Measurements from ENCODE around the gene SLC1A1. TPM values are rescaled to one million over a fixed set of nuclear protein-coding genes. Genes with fewer than 3 reads are reported as not detected.
A peak's percentile ranks its signal among the peaks of the same experiment; 100 is the strongest.
"Not testable (repeated sequence)": the region's sequence is repeated elsewhere in the genome, so short reads cannot be mapped to it uniquely, and the experiment has no call there.

The SLC1A1 gene
- polyA plus RNA-seq, 1 donor from 2014 or later: not detected

- Mint-ChIP-seq H3K4me1 (no peaks in the 10 kb centered on the region), H3K4me3 (no peak overlapping the region), H3K9me3 (no peaks in the 10 kb centered on the region), H3K27ac (no peak overlapping the region), H3K27me3 (peaks cover 3% of the 10 kb centered on the region), H3K36me3 (no peaks in the 10 kb centered on the region)
Measured at GRCh38 chr9:4590430-4591122, 100.3 kb downstream of the SLC1A1 start.

- H3K4me1 Mint-ChIP-seq: peaks cover 0 to 2% (median 0%) of the 10 kb centered on the region in 3 donors
- H3K4me3 Mint-ChIP-seq: no peak overlapping the region
- no peaks in the 10 kb centered on the region for H3K9me3 Mint-ChIP-seq
- H3K36me3 Mint-ChIP-seq: no peaks in the 10 kb centered on the region
- H3K27me3 Mint-ChIP-seq: peaks cover 3% of the 10 kb centered on the region
- no peak overlapping the region for H3K27ac Mint-ChIP-seq
Measured at GRCh38 chr9:4591123-4591500, 100.8 kb downstream of the SLC1A1 start.

GRCh38 chr9:4592295-4592694 is 102.0 kb downstream of the SLC1A1 start:
- Mint-ChIP-seq H3K27me3 (peaks cover 3% of the 10 kb centered on the region), H3K4me3 (no peak overlapping the region), H3K4me1 (peaks cover 4 to 7% (median 6%) of the 10 kb centered on the region in 3 donors), H3K9me3 (no peaks in the 10 kb centered on the region), H3K27ac (no peak overlapping the region), H3K36me3 (no peaks in the 10 kb centered on the region)

- Mint-ChIP-seq H3K27ac (no peak overlapping the region), H3K27me3 (no peaks in the 10 kb centered on the region), H3K36me3 (no peaks in the 10 kb centered on the region), H3K4me3 (no peak overlapping the region), H3K4me1 (peaks cover 4 to 7% (median 6%) of the 10 kb centered on the region in 3 donors), H3K9me3 (no peaks in the 10 kb centered on the region)
Measured at GRCh38 chr9:4592886-4593285, 102.6 kb downstream of the SLC1A1 start.

GRCh38 chr9:4594545-4594944 is 104.3 kb downstream of the SLC1A1 start:
- Mint-ChIP-seq H3K36me3 (no peaks in the 10 kb centered on the region), H3K27ac (no peak overlapping the region), H3K4me1 (peaks cover 4 to 7% (median 6%) of the 10 kb centered on the region in 3 donors), H3K9me3 (no peaks in the 10 kb centered on the region), H3K4me3 (no peak overlapping the region), H3K27me3 (no peaks in the 10 kb centered on the region)

- Mint-ChIP-seq H3K4me3 (no peak overlapping the region), H3K4me1 (peaks cover 4 to 7% (median 6%) of the 10 kb centered on the region in 3 donors), H3K36me3 (no peaks in the 10 kb centered on the region), H3K9me3 (no peaks in the 10 kb centered on the region), H3K27ac (peak overlapping the region in 1 of 3 donors; percentile 17), H3K27me3 (no peaks in the 10 kb centered on the region)
Measured at GRCh38 chr9:4594994-4595393, 104.7 kb downstream of the SLC1A1 start.

GRCh38 chr9:4596165-4596922 is 106.1 kb downstream of the SLC1A1 start:
- no peaks in the 10 kb centered on the region for H3K9me3 Mint-ChIP-seq
- peaks cover 6 to 12% (median 7%) of the 10 kb centered on the region in 3 donors for H3K4me1 Mint-ChIP-seq
- H3K36me3 Mint-ChIP-seq: peaks cover 2% of the 10 kb centered on the region
- H3K4me3 Mint-ChIP-seq: no peak overlapping the region
- H3K27me3 Mint-ChIP-seq: peaks cover 3% of the 10 kb centered on the region
- H3K27ac Mint-ChIP-seq: peak overlapping the region in 1 of 3 donors; percentile 34

GRCh38 chr9:4600368-4600767 is 110.1 kb downstream of the SLC1A1 start:
- Mint-ChIP-seq H3K27ac (peak overlapping the region in 1 of 3 donors; percentile 18), H3K9me3 (no peaks in the 10 kb centered on the region), H3K36me3 (peaks cover 2% of the 10 kb centered on the region), H3K4me3 (no peak overlapping the region), H3K4me1 (peaks cover 6 to 12% (median 9%) of the 10 kb centered on the region in 3 donors), H3K27me3 (peaks cover 8% of the 10 kb centered on the region)

GRCh38 chr9:4603830-4604229 is 113.6 kb downstream of the SLC1A1 start:
- H3K27ac Mint-ChIP-seq: no peak overlapping the region
- peaks cover 8% of the 10 kb centered on the region for H3K27me3 Mint-ChIP-seq
- H3K4me3 Mint-ChIP-seq: no peak overlapping the region
- H3K9me3 Mint-ChIP-seq: no peaks in the 10 kb centered on the region
- peaks cover 2% of the 10 kb centered on the region for H3K36me3 Mint-ChIP-seq
- peaks cover 0 to 5% (median 5%) of the 10 kb centered on the region in 3 donors for H3K4me1 Mint-ChIP-seq

GRCh38 chr9:4604678-4605095 is 114.4 kb downstream of the SLC1A1 start:
- Mint-ChIP-seq H3K4me1 (peaks cover 0 to 5% (median 5%) of the 10 kb centered on the region in 3 donors), H3K36me3 (peaks cover 2% of the 10 kb centered on the region), H3K9me3 (no peaks in the 10 kb centered on the region), H3K27ac (no peak overlapping the region), H3K27me3 (peaks cover 8% of the 10 kb centered on the region), H3K4me3 (no peak overlapping the region)

GRCh38 chr9:4606033-4606432 is 115.8 kb downstream of the SLC1A1 start:
- H3K27ac Mint-ChIP-seq, H3K9me3 Mint-ChIP-seq, H3K4me3 Mint-ChIP-seq, H3K4me1 Mint-ChIP-seq, H3K36me3 Mint-ChIP-seq, H3K27me3 Mint-ChIP-seq: not testable (repeated sequence)

GRCh38 chr9:4614627-4615026 is 124.4 kb downstream of the SLC1A1 start:
- Mint-ChIP-seq H3K4me1 (no peaks in the 10 kb centered on the region), H3K27ac (peak overlapping the region in 1 of 3 donors; percentile 16), H3K9me3 (no peaks in the 10 kb centered on the region), H3K36me3 (no peaks in the 10 kb centered on the region), H3K27me3 (peaks cover 2% of the 10 kb centered on the region), H3K4me3 (no peak overlapping the region)

GRCh38 chr9:4615251-4615650 is 125.0 kb downstream of the SLC1A1 start:
- Mint-ChIP-seq H3K27me3 (peaks cover 2% of the 10 kb centered on the region), H3K27ac (peak overlapping the region in 1 of 3 donors; percentile 16)

GRCh38 chr9:4615778-4616177 is 125.5 kb downstream of the SLC1A1 start:
- Mint-ChIP-seq H3K27me3 (peaks cover 6% of the 10 kb centered on the region), H3K9me3 (no peaks in the 10 kb centered on the region), H3K27ac (no peak overlapping the region), H3K4me3 (no peak overlapping the region), H3K36me3 (no peaks in the 10 kb centered on the region), H3K4me1 (peaks cover 0 to 4% (median 0%) of the 10 kb centered on the region in 3 donors)

More at GRCh38 chr9:4615251-4615650, 125.0 kb downstream of the SLC1A1 start:
- Mint-ChIP-seq H3K9me3 (no peaks in the 10 kb centered on the region), H3K4me3 (no peak overlapping the region), H3K36me3 (no peaks in the 10 kb centered on the region), H3K4me1 (peaks cover 0 to 3% (median 0%) of the 10 kb centered on the region in 3 donors)

- Mint-ChIP-seq H3K27ac (no peak overlapping the region), H3K4me3 (no peak overlapping the region), H3K27me3 (peaks cover 6% of the 10 kb centered on the region), H3K36me3 (no peaks in the 10 kb centered on the region), H3K9me3 (no peaks in the 10 kb centered on the region), H3K4me1 (peaks cover 0 to 4% (median 0%) of the 10 kb centered on the region in 3 donors)
Measured at GRCh38 chr9:4617752-4618151, 127.5 kb downstream of the SLC1A1 start.

Measured in IgD-negative memory B cell (primary cell).